HPDE6-E6E7 (cell line): ENCODE measurements around the gene ABL1.

ENCODE experiments used
- DNase-seq: peaks from one replicate; pipeline ENCODE4 v3.0.0; 2011; ENCODE audit warnings: missing footprints; ENCODE audit errors: extremely low spot score

Gene ABL1

DNA sequence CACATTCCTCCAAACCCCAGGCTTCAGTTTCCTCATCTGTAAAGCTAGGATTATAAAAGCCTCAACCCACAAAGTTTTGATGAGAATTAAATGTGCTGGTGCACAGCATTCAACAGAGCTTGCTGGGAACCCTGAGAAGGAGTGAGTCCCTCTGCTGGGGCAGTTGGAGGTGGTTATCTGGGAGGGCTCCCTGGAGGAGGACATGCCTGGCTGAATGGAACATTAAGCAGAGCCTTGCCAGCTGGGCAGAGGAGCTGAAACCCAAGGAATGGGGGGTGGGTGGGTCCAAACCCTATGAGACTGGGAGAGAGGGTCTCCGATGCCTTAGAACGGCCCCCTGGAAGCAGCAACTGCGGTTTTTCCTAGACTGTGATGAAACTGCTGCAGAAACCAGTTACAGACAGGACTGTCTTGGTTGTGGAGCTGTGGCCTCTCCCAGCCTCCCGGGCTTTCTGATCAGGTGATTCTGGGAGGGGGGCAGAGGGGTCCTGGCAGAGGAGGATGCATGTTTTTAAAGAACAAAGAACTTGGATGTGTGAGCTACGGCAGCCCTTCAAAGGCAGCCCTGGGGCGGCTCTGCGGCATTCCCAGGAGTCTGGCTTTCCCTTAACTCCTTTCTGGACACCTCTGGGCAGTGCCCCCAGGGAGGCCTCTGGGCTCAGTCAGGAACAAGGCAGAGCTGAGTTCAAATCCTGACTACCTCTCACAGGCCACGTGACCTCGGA lies 83.2 kb downstream of the ABL1 start:
- no peak for DNase-seq

DNA sequence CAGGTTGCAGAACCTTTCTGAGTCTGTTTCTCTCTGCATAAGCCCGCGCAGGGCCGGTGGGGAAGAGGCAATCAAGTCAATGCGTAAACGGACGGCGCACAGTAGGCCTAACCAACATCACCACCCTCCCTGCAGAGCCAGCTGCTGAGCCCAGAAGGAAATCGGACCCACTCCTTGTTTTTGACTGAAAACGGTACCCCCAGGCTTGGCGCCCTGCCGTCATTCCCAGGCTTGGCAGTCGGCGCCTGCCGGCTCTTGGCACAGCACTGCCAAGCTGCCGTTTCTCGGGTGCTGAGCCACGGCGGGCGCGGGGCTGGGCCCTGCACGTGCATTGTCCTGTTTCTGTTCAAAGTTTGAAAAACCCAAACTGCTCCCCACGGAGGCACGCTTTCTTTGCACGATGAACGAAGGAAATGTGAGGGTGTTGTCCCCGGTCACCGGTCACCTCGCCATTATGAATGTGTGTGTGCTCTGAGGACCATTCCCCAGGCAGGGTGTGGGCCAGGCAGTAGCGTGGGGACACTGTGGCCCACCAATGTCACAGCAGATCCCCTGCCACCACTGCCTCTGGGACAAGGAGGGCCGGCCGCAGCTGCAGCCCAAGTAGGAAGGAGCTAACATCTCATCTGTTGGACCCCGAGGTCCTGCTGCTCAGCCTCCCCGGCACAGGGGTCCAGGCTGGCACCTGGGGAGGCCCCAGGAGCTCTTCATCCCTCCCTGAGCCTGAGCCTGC lies 83.9 kb downstream of the ABL1 start:
- DNase-seq = no peak

DNA sequence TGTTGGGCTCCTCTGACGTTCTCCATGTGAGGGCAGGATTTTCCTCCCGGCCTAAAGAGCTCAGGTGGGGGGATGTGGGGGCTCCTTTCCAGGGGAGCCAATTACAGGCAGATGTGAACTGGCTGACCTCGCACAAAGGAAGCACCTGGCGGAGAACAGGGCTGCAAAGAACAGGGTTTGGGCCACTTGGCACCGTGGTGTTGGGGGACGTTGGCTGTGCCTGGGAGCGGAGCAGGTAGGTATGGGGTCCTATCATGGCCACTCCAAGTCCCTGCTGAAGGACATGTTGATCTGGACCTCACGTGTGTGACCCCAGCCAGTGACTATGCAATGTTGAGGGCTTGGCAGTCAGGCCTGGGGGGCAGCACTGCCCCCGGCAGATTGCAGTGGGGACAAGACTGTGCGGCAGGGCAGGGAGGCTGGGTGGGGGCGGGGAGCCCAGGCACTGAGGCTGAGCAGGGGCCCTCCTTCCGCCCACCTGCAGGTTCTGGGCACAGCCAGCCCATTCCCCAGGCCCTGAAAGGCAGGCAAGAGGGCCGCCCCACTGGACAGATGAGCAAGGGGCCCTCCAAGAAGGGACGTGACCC lies 84.6 kb downstream of the ABL1 start:
- no peak for DNase-seq

GRCh38 chr9:130920233-130920632 lies 85.2 kb downstream of the ABL1 start:
- DNase-seq = no peak

- no peak for DNase-seq
Observed at GRCh38 chr9:130920762-130921299, 85.8 kb downstream of the ABL1 start.

DNA sequence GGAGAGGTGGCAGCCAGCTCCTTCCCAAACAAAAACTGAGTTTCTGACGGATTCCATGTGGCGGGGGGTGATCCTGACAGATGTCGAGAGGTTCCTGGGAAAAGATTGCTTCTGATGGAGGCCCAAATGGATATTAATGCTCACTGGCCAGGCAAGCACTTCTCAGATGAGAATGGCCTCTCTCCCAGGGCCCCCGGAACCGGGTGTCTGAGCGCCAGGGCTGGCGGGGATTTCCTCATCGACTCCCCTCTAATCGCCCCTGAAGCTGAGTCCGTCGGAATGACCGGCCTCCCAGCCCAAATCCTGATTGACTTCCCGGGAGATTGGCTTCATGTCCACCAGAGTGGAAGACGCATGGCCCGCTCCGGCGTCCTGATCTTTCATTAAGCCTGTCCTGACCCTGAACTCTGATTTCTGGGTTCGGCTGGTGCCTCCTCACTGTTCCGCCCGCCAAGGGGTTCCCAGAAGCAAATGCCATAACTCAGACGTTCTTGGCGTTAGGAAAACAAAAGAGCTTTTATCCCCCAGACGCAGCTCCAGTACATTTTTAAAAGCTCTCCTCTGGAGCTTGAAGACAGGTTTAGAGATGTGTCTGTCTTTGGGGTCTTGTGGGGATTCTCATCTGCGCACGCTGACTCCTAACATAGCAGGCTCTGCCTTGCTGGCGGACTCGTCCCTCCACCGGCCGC lies 86.4 kb downstream of the ABL1 start:
- DNase-seq = no peak

DNA sequence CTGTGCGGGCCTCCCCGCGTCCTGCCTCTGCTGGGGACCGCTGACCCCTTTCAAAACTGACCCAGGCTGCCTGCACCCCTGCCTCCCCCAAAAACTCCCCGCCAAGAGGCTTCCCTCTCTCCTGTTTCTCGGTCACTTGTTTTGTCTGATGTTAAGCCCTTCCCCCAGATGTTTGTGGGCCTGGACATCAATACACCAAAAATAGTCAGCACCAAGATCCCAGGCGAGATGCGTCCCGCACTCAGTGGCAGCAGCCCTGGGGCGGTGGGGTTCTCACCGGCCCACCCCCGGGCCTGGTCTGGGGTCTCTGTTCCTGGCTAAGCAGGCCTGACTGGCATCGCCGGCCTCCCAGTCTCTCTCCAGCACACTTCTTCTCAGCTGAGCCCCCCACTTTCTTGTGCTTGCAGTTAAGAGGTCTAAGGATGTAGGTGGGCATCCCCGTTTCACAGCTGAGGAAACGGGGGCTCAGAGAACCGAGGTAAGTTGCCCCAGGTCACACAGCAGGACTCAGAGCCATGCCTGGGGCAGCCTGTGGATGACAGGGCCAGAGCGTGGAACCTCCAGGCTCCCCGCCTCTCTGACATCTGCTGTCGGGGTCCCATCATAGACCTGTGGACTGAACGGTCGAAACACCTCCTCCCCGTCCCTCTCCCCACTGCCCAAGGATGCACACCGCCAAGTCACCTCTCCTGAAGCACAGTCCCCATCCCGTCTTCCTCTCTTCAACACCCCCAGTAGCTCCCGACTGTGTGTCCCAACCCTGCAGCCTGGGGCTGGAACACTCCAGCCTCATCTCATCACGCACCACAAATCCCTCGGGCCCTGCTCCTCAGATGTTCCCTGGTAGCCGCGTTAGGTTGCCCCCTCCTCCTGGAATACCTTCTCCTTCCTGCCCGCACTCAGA lies 87.2 kb downstream of the ABL1 start:
- no peak for DNase-seq

DNA sequence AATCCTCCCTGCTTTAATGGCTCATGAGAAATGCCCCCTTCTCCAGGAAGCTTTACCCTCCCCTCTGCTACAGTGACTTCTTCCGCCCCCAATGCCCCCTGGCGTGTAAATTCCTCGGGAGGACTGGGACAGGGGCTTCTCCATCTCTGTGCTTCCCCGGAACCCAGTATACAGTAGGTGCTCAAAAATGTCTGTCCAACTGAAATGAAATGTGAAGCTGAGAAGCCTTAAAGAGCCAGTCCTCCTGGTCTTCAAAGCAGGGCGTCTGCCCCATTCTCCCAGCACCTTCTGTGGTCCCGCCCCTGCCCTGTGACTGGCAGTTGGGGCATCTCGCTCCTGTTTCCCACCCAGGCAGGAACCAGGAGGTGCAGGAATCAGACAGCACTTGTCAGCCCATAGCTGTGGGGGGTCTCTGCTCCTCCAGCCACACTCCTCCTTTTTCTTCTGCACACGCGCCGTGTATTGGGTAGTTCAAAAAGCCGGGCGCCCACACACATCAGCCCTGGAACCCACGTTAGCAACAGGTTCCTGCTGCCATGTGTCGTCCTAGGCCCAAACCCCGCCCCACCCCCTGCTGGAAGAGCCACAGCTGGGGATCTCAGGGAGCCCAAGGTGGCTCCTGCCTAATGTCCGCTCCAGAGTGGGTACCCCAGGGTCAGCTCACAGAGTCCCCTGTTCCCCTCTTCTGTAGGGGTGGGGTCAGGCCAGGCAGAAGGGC lies 88.0 kb downstream of the ABL1 start:
- no peak for DNase-seq

DNA sequence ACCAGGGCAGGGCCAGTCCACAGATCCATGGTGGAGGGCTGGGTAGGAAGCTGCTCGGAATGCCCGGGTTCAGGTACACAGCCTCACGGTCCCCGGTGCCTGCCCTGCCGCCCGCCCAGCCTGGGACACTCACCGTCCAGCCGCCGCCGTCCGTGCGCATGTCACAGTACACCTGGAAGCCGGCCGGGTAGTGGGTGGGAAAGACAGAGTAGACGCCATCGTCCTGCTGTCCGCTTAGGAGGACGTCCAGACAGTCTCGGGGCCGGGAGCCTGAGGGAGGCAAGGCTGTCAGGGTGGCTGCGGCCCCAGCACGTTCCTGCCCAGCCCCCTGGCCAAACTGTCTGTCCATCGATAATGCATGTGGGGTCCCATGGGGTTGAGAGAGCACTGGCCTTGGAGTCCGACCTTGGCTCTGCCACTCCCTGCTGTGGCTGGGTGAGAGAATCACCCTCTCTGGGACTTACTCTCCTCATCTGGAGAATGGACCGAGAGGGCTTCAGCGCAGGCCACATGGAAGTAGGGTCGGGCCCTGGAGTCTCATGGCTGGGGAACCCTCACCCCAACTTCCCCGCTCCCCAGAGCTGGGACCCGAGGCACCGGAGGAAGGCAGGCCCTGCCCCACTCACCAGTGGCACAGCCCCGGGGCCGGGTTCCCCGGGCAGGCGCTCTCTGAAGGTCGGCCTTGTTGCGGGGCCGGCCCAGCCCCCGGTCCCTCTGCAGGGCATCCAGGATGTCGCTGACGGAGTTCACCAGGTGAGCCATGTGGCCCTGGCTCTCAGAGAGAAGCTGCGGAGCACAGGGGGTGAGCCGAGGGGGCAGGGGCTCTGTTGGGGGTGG lies 88.8 kb downstream of the ABL1 start:
- DNase-seq = no peak

DNA sequence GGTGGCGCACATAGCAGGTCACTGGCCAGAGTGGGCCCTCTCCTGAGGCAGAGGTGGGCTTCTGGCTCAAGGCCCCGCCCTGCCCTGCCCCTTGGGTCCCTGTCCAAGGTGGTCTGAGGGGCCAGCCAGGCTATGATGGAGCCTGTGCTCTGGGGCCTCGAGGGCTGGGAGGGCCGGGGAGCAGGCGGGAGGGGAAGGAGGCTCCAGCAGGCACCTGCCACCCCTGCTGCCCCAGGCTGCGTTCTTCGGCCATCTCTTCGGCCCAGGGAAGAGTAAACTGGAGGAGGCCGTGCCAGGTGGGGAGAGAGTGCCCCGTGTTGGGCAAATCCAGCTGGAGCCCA lies 89.4 kb downstream of the ABL1 start:
- no peak for DNase-seq

DNA sequence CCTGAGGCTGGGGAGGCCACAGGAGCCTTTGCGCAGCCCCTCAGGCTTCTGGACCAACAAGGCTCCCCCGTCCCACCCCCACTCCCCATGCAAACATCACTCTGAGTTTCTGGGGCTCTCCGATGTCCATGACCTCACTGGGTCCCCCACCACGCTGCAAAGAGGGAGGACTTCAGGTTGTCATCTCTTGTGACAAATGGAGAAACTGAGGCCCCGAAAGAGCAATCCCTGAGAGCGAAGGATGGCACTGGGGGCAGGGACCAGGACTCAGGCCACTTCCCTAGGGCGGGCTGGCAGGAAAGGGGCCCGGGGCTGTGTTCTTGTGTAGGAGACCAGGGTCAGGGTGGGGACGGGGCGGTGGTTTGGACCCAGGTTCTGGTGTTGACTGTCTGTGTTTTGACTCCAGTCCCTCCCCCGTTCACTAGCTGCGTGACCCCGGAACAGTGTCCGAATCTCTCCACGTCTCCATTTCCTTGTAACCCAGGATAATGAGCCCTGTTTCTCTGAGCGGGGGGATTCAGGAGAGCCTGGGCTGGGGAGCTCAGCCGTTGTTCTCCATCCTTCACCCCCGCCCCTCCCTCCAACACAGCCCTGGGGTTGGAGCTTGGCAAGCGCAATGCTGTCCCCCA lies 90.1 kb downstream of the ABL1 start:
- no peak for DNase-seq

- no peak for DNase-seq
Observed at GRCh38 chr9:130927338-130927737, 92.3 kb downstream of the ABL1 start.

DNA sequence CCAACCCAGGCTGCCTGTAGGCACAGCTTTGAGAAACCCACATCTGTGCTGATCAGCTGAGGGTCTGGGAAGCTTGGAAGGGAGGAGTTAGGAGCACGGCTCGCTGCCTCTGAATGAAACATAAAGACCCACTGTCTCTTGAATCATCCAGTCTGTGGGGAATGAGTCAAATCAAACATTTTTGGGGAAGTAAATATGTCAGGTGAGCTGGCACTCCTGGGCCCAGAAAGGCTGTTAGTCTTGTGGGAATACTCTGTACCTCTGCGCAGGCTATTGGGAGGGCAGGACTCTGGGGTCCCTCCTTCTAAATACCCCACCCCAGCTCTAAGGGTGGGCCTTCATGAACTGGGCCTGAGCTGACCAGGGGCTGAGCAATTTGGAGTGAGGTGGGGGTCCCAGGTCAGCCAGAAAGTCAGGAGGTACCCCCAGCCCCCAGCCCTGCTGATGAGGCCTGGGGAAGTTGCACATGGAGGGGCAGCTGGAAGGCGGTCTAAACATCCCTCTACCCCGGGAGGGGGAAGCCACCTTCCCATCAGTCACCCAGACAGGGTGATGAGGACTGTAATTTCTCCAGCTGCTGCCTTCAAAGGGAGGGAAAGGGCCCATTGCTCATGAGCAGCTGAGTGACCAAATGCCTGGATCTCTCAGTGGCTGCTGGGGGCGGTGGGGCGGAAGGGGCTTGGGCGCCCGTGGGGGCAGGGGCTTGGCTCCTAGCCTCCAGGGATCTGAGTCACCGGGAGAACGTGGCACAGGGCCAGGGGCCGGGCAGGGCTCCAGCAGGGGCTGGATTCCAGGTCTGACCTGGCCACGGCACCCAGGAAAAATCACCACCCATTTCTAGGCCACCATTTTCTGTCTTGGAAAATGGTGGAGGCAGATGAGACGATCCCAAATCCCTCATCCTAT lies 93.2 kb downstream of the ABL1 start:
- DNase-seq = peak; percentile 87

DNA sequence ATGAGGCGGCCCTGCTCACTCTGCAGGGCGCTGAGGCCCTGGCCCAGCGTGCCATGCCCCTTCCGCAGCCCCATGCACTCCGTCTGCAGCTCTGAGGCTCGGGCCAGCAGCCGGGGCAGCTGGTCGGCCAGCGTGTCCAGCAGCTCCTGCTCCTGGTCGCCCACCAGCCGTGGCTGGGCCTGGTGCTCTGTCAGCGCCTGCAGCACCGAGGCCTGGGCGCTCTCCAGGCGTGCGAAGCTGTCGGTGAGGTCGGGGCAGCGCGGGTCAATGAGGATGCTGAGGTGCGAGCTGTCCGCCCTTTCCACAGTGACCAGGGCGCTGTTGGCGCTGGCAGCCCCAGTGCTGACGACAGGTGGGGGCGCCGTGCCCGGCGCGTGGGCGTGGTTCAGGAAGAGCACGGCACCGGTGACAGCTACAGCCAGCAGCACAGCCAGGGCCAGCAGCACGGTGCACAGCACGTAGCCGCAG lies 94.6 kb downstream of the ABL1 start:
- DNase-seq = no peak

DNA sequence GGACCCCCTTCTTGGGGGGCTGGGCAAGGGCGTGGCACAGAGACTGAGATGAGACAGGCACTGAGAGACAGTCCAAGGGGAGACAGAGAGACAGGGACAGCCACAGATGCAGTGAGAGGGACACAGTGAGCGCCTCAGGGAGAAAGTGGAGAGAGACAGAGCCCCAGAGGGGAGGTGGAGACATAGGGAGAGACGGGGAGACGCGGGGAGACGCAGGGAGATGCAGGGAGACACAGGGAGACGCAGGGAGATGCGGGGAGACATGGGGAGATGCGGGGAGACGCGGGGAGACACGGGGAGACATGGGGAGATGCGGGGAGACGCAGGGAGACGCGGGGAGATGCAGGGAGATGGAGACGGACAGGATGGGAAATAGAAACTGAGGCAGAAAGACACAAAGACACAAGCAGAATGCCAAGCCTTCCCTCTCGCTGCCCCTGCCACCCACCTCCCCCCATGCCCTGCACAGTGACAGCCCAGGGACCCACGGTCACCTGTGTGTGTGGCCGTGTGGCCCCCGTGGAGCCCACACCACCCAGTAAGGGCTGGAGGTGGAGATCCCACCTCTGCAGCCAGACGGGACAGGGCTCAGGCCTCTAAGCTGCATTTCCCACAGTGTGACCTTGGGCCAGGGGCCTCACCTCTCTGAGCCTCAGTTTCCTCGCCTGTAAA lies 95.2 kb downstream of the ABL1 start:
- DNase-seq = no peak

DNA sequence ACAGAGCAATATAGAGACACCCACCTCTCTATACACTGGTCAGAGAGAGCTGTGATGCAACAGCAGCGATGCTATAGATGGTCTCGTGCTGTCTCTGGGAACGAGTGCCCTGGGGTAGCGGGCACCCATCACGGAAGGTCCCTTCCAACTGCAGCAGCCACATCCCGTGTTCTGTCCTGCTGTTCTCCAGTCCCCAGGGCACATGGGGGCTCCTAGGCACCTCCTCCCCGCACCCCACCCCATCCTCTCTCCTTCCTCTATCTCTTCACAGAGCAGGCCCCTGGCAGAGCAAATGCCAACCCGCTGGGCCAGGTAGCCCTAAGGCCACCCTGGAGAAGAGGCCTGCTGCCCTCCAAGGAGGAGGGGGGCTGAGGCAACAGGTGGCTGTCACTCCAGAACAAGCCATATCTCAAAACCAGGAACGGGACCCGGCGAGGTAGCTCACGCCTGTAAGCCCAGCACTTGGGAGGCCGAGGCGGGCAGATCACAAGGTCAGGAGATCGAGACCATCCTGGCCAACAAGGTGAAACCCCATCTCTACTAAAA lies 95.8 kb downstream of the ABL1 start:
- no peak for DNase-seq
